Retinal pigment epithelial cell (primary cell): ENCODE data around the gene PARVB.
A peak's percentile ranks its signal among the peaks of the same experiment; 100 is the strongest.

Experiments used
- DNase-seq: peaks from one replicate; pipeline ENCODE4 v3.0.0-alpha.2; 2010; ENCODE audit warnings: low read depth
- H3K4me3 ChIP-seq: 2 replicates; pipeline ENCODE4 v1.5.1; 2011; ENCODE audit warnings: mild to moderate bottlenecking, low read length, control low read depth, moderate library complexity
- TF ChIP-seq, protein P1 (sequence below): conservative IDR thresholded peaks from 2 replicates; pipeline ENCODE4 v1.5.1; 2011; ENCODE audit warnings: low read depth, low read length, control low read depth, inconsistent platforms

PARVB gene

DNA sequence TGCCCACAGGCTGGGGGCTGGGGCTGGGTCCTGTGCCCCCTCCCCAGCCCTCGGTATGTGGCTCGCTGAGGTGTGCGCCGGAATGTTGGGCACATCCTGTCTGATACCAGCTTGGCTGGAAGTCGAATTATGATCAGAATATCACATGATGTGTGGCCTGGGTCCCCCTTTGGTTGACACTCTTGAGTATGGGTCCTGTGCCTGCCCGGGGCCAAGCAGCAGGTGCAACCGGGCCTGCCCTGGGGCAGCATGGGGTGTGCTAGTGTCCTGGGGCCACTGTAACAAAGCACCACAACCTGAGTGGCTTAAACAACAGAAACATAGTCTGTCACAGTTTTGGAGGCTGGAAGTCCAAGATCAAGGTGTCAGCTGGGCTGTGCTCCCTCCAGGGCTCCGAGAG, 52.7 kb downstream of the PARVB start:
- no peak overlapping the region for H3K4me3 ChIP-seq
- DNase-seq = no peak
- TF ChIP-seq, protein P1, sequence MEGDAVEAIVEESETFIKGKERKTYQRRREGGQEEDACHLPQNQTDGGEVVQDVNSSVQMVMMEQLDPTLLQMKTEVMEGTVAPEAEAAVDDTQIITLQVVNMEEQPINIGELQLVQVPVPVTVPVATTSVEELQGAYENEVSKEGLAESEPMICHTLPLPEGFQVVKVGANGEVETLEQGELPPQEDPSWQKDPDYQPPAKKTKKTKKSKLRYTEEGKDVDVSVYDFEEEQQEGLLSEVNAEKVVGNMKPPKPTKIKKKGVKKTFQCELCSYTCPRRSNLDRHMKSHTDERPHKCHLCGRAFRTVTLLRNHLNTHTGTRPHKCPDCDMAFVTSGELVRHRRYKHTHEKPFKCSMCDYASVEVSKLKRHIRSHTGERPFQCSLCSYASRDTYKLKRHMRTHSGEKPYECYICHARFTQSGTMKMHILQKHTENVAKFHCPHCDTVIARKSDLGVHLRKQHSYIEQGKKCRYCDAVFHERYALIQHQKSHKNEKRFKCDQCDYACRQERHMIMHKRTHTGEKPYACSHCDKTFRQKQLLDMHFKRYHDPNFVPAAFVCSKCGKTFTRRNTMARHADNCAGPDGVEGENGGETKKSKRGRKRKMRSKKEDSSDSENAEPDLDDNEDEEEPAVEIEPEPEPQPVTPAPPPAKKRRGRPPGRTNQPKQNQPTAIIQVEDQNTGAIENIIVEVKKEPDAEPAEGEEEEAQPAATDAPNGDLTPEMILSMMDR = no peak

DNA sequence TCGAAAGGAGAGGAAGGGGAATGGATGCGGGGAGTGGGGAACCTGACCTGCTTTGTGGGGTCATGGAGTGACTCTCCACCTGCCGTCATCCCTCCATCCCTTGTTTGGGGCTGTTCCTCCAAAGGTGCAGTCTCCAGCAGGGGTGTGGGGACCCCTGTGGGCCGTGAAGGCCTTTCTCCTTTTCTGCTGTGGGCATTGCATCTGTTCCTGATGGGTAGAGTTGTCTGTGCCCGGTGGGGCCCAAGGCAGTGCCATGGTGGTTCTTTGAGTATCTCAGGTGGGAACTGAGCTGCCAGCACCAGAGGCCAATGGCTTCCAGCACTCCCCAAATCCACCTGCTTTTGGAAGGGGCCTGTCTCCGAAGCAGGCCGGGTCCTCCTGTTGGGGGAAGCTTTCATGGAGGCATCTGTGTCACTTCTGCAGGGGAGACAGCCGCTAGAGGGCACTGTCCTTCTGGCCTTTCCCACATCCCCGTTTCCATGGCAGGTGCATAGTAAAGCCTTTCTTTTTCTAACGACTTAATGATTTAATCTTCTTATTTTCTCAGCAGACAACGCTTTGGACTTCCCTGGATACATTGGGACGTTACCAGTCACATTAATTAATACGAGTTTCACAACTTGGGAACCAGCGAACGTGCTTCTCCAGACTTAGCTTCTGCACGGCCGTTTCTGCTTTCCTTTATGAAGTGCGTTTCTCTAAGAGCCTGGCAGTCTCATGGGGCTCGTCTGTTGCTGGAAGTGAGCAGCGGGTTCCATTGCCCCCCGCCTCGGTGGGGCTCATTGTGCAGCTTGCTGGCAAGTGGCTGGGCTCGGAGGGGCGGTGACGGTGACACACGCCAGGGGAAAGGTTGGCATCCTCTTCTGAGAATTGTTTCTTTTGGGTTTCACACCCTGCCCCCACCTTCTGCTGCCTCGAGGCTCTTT, 57.1 kb downstream of the PARVB start:
- H3K4me3 ChIP-seq = peak overlapping the region; percentile 29
- TF ChIP-seq, protein P1 = peak; percentile 97
- DNase-seq = peak; percentile 54

DNA sequence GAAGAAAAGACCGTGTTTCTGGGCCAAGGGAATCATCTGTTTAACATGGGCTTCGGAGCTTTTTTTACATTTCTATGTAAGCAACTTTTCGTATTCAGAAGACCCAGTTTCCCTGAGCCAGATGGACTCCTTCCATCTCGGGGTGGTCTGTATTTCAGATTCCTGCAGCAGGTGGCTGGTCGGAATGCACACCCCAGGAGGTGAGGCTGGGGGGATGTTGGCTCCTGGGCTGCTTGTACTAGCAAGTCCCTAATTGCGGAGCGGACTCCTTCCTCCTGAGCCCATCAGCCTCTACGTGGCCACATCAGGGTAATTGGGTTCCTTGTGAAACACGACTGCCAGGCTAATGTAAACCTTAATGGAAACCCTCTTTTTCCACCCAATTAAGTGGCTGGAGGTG, 58.7 kb downstream of the PARVB start:
- no peak overlapping the region for H3K4me3 ChIP-seq
- DNase-seq = no peak
- TF ChIP-seq, protein P1 = no peak

DNA sequence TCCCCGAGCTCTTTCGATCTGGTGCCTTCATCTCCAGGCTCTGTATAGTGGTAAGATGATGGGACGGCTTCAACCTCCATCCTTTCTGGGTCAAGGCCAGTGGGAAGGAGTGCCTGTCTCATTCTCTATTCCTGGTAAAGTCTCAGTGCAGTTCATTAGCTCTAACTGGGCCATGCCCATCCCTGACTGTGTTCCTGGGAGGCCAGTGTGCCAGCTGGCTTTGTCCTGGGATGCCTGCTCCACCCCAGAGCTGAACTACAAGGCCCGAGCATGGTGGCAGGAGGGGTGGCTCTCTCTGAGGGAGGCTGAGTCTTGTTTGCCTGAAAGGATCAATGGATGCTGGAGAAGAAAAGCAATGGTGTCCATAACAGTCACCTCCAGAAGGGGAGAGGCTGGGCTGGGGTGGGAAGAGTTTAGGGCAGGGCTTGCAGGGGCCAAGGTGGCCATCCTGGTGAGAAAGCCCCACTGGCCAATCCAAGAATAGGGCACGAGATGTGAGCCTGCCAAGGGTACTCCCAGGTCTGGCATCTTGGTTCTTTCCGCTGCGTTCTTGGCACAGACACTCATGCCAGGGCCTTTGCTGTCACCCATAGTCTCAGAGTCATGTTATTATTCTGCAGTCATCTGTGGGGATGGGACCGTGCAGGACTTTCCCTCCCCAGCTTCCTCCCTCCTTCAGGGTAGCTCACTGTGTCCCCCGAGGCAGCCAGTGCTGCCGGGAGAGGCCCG, 60.1 kb downstream of the PARVB start:
- no peak for DNase-seq
- no peak overlapping the region for H3K4me3 ChIP-seq
- TF ChIP-seq, protein P1 = no peak

DNA sequence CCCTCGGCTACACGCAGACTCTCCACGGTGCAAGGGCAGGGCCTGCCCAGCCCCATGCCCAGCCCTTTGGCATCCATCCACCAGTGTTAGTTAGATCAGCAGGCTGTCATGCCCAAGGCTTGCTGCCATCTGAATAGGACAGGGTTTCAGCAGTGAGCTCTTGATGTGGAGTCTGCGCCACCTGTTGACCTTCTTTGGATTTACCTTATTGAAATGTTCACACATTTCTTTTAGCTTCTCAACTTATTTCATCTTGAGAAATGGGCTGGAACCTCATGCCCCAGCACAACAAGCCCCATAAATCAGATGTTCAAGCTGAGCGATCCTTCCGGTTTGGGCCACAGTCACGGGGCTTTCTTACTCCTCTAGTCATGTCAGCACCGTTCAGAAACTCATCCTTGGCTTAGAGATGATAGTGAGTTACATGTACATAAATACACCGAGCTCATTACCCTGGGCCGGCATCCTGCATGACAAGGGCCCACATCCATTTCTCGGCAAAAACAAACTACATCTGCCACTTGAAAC, 61.7 kb downstream of the PARVB start:
- TF ChIP-seq, protein P1 = peak; percentile 56
- DNase-seq = peak; percentile 40

DNA sequence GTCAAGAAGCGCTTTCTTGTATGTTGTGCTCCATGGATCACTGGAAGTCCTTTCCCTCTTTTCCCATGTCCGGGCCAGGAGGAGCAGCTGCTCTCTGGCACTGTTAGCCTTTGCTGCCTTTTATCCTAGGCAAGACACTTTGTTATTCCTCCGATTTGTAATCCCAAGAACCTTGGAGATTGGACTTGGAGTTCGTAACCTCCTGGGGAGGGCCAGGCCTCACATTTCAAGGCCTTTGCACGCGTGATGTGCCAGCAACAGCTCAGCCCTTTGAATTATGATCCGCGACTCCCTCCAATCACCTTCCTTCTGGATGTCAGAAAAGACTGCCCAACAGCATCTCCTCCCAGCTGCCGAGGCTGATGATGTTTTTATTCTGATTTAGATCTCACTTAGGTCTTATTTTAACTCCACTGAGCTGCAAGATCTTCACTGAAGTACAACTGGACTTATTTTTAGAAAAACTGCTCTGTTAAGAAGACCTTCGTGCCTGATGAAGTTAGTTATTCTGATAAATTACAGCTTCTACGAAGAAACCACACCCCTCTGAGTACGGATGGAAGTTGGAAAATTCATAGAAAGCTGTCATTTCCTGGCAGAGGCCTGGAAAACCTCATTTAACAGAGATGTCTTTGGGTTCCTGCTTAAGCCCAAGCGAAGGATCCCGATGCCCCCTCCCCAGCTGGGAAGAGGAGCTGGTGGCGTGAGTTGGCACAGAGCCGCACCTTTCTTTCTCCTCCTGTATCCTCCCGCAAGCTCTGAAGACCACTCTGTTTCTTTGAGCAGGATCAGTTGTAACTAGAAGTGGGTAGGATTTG, 62.4 kb downstream of the PARVB start:
- TF ChIP-seq, protein P1 = no peak
- DNase-seq = no peak
- no peak overlapping the region for H3K4me3 ChIP-seq

More for the DNA sequence above, 61.7 kb downstream of the PARVB start:
- no peak overlapping the region for H3K4me3 ChIP-seq
